GM19438 (cell line): ENCODE measurements around the gene BABAM1.

Experiments used
- ATAC-seq: cut with Tn5 transposase; IDR thresholded peaks from one replicate; pipeline ENCODE4 v1.9.1; 2021; ENCODE audit warnings: low read depth; ENCODE audit not compliant: unreplicated experiment

The BABAM1 gene

DNA sequence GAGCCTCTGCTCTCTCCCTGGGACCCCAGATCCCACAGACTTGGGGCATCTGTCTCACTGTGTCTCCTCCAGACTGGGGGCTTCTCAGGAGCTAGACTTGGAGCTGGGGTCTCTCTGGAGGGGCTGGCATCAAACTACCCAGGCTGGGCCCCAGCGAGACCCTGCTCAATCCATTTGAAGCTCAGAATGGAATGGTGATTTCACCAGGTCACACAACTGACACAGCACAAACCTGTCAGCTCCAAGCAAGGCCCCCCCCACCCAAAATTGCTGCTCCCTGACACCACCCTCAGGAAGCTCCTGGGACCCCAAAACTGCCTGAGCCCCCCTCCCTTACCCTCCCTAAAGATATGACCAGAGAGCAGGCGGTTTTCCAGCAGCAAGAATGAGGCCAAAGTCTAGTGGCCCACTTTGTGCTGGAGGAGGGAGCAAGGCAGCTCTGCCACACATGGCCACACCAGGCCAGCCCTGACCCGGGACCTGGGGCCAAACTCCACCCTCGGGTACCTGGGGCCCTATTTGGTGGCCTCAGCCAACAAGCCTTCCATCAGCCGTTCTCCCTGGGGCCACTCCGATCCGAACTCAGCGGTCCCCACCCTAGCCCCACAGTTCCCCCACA lies 23.9 kb upstream of the BABAM1 start:
- ATAC-seq = no peak

DNA sequence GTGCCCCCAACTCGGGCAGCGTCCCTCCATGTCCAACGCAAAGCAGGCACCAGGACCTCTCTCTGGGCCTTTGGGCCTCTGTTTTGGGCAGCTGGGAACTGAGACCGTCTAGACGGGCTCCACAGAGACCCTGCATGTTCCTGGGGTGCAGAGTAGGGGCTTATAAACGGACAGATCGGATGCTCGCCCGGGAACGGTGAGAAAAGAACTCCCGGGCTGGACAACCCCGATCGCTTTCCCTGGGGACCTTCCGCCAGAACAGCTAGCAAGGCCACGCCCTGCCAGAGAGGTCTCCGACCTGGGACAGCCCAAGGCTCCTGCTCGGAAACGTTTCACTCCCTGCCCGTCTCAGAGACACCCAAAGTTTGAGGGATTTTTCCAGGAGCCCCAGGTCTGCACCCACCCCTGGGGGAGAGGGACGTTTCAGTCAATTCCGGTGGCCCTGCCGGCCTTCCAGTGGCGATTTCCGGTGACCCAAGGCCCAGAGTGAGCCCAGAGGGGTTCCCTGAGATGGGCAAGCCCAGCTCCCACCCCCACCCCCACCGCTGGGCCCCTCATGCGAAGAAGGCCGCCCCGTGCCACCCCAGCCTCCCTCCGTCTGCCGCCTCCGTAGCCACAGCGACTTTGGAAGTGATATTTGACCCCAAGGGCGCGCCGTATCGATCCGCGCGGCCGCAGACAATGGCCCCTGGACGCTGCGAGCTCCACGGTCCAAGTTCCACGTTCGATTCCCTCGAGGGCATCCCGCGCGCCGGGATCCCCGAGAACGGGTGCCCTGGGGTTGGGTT lies 23.2 kb upstream of the BABAM1 start:
- ATAC-seq = no peak

GRCh38 chr19:17244618-17245534 lies 22.4 kb upstream of the BABAM1 start:
- no peak for ATAC-seq

DNA sequence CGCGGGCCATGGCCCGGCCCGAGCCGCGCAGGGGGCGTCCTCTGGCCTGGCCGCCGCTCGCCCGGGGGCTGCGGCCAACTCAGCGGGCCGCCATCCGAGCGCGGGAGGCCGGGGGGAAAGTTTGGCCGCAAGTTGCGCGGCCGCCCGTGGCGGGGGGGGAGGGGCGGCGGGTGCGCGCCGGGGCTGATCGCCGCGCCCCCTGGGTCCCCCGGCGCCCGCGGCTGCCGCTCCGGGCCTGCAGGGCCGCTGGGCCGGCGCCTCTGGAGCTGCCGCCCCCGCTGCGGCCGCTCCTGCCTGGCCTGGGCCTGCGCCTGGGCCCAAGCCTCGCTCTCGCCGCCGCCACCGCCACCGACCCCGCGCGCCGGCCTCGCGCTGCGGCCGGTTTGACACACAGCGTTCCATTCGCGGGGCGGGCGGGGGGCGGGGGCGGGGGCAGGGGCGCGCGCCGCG lies 21.7 kb upstream of the BABAM1 start, which contains the start of gene NR2F6:
Gene NR2F6, minus strand, starts transcription at position 385 of the 450 bp plus-strand sequence. CDS start 699 bp downstream, outside the sequence.
- ATAC-seq = no peak

- ATAC-seq = no peak
Observed at GRCh38 chr19:17246681-17247425, 20.4 kb upstream of the BABAM1 start.

GRCh38 chr19:17248011-17248776 lies 19.0 kb upstream of the BABAM1 start:
- ATAC-seq = no peak

DNA sequence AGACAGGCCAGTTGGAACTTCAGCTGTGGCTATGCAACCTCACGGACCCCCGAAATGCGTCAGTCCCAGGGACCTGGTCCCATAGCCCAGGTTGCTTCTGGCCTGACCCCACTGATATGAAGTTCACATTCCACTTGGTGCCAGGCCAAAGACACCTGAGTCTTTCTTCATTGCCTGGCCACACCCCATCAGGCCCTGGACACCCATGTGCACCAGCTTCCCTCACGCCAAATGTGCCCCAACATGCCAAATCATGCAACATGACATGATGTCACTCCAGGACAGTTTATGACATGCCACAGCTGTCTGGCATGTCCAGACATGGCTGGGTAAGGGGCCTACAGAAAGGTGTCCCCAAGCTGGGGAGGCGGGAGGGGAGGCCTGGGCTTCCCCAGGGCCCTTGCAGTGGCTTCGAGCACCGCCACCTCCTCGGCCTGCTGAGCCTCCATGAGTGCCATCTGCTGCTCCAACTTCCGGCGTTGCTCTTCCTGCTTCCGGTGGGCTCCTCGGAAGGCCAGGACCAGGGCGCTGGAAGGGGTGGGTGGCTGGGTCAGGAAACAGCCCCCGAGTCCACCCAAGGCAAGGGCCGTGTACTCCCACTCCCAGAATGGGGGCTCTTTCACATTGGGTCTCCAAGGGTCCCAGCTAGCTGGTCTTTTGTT lies 17.2 kb upstream of the BABAM1 start:
- no peak for ATAC-seq

DNA sequence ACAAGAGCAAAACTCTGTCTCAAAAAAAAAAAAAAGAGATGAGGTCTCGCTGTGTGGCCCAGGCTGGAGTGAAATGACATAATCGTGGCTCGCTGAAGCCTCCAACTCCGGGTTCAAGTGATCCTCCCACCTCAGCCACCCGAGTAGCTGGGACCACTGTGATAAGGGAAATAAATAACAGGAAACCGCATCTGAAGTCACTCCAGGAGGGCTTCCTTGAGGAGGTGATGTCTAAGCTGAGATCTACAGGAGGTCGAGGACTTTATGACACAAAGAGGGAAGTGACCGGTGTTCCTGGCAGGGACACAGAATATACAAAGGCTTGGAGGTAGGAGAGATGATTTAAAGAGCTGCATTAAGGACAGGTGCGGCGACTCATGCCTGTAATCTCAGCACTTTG lies 12.6 kb upstream of the BABAM1 start:
- no peak for ATAC-seq

DNA sequence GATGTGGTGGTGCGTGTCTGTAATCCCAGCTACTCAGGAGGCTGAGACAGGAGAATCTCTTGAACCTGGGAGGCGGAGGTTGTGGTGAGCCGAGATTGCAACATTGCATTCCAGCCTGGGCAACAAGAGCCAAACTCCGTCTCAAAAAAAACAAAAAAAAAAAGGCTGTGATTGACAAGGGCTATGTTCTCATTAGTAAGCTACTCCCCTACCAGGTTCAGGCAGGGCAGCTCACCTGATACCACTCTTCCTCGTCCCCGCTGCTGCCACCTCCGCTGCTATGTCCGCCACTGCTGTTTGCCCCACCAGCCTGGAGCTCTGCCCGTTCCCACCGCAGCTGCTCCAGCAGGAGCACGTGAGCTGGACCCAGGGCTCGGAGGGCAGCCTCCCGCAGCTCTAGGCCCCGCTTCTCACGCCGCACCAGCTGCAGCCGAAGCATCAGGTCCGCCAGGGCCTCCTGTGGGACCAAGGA lies 12.1 kb upstream of the BABAM1 start:
- no peak for ATAC-seq

GRCh38 chr19:17256130-17256529 lies 11.1 kb upstream of the BABAM1 start:
- ATAC-seq = no peak

DNA sequence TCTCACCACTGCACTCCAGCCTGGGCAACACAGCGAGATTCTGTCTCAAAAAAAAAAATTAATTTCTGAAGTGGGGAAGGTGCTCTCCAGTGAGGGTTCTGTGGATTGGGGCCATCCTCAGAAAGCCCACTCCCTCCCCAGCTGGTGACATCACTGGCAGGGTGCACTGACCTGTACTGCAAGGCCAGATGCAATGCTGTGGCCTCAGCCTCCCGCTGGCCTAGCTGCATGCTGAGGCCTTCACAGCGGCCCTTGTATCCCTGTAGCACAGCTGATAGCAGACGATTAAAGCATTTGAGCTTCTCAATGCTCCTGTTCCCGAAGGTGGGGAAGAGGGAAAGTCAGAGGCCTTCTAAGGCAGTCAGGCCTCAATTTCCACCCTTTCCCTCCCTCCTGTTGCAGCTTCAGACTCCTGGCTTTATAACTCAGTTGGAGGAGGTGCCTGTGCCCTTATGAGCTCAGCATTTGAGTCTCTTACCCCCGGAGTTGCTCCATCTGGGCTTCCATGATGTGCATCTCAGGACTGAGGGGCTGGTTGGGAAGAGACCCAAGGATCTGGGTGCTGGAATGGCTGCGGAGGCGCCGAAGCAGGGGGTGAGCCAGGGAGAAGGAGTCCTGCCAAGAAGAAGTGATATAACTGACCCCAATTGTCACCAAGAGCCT lies 8.0 kb upstream of the BABAM1 start:
- no peak for ATAC-seq

- no peak for ATAC-seq
Observed at GRCh38 chr19:17259934-17260333, 7.3 kb upstream of the BABAM1 start.

DNA sequence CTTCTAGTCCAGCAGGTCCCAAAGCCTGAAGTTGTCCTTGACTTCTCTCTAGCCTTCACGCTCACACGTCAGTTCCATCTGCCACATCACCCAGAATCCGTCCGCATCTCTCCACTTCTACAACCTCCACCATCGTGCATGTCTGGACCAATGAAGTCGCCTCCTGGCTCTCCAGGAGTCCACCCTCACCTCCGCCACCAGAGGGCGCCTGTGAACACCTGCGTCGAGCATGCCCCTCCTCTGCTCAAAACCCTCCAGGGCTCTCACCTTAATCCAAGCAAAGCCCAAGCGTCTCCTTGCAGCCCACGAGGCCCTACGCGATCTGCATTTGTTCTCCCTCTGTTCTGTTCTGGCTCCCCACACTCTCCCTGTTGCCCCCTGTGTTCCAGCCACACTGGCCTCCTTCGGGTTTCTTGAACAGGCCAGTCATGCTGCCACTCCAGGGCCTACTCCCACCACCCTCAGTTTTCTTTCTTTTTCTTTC lies 6.4 kb upstream of the BABAM1 start:
- peak; percentile 83 for ATAC-seq

GRCh38 chr19:17262557-17262956 lies 4.7 kb upstream of the BABAM1 start:
- no peak for ATAC-seq

DNA sequence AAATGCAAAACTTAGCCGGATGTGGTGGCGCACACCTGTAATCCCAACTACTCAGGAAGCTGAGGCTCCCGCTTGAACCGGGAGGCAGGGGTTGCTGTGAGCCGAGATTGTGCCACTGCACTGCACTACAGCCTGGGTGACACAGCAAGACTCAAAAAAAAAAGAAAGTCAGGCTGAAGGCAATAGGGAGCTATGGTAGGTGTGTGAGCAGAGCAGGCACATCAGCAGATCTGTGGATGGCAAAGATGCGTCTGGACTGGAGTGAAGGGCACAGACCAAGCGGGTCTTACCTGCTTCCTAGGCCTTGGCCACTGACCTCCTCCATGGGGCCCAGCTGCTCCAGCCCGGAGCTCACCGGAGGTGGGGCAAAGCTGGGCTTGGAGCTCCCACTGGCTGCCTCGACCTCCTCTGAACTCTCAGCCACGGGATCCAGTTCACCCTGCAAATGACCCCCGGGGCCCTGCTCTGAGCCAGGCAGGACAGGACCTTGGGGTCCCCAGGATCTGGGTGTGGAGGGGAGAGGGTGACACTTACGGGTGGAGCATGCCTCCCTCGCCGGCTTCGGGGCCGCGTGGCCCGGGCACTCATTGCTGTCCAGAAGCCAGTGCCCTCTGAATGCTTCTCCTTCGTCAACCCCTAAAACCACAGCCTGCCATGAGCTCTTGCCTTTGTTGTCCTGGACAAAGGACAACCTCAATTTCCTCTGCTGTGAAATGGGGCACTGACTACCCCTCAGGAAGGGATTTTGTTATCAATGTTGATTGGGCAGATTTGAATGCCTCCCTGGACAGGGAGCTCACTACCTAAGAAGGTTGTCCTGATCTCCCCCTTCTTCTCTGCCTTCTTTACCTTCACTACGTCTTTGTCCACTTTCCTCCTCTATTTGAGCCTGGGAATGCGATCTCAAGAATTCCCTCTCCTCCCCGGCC lies 3.3 kb upstream of the BABAM1 start:
- no peak for ATAC-seq

GRCh38 chr19:17264641-17264979 lies 2.6 kb upstream of the BABAM1 start, which contains the start of gene USHBP1:
Gene USHBP1, minus strand, starts transcription at chr19:17264745. Its CDS starts 446 bp downstream, at chr19:17264299.
- no peak for ATAC-seq

GRCh38 chr19:17266026-17266425 lies 1.2 kb upstream of the BABAM1 start:
- ATAC-seq = no peak
